K562 (cell line): ENCODE results near the gene FAM174C. TPM values are rescaled to one million over a fixed set of nuclear protein-coding genes. Genes with fewer than 3 reads are reported as not detected.

Experiments used
- ARNT ChIP-seq, 2 experiments: fragments of 450-650 bp; IDR thresholded peaks; 2 replicates each; pipeline ENCODE4 v1.6.1; 2016; ENCODE audit warnings: mild to moderate bottlenecking in 1 of 2
- DLX4 ChIP-seq: fragments of 250-450 bp; sonication (Bioruptor Pico); IDR thresholded peaks from 2 replicates; pipeline ENCODE4 v1.6.1; 2021; ENCODE audit warnings: mild to moderate bottlenecking
- FOXP4 ChIP-seq: sonication (generic); formaldehyde crosslinking; IDR thresholded peaks from 2 replicates; pipeline ENCODE4 v1.8.0; 2022; ENCODE audit warnings: mild to moderate bottlenecking, missing genetic modification reagents, borderline replicate concordance
- HDAC1 ChIP-seq, 2 experiments: fragments of 450-650 bp; IDR thresholded peaks; 2 replicates each; pipeline ENCODE4 v1.6.1; 2016 to 2017; ENCODE audit warnings: inconsistent platforms in 1 of 2, mild to moderate bottlenecking in 1 of 2, moderate library complexity in 1 of 2
- MBD2 ChIP-seq: sonication (generic); IDR thresholded peaks from 2 replicates; pipeline ENCODE4 v1.6.1; 2016; ENCODE audit warnings: low read depth, borderline replicate concordance
- MEF2D ChIP-seq: conservative IDR thresholded peaks from 2 replicates; pipeline ENCODE4 v1.6.1; 2016; ENCODE audit warnings: low read depth, missing genetic modification characterization, missing compliant biosample characterization
- MITF ChIP-seq: IDR thresholded peaks from 2 replicates; pipeline ENCODE4 v1.6.1; 2014; ENCODE audit warnings: antibody characterized with exemption
- NCOA2 ChIP-seq, 2 experiments: fragments of 450-650 bp; IDR thresholded peaks; 2 replicates each; pipeline ENCODE4 v1.6.1; 2018; ENCODE audit warnings: mild to moderate bottlenecking in 2 of 2, moderate library complexity in 1 of 2; ENCODE audit not compliant: partially characterized antibody in 2 of 2
- POLR3G ChIP-seq: IDR thresholded peaks from 2 replicates; pipeline ENCODE4 v1.6.1; 2011; ENCODE audit not compliant: insufficient read length, insufficient replicate concordance; ENCODE audit errors: extremely low read depth
- PRMT5 ChIP-seq: sonication (generic); formaldehyde crosslinking; IDR thresholded peaks from 2 replicates; pipeline ENCODE4 v1.5.0; 2020; ENCODE audit warnings: missing genetic modification reagents
- PRPF4 ChIP-seq: fragments of 200-400 bp; formaldehyde crosslinking; IDR thresholded peaks from one replicate; pipeline ENCODE4 v1.6.1; 2017; ENCODE audit warnings: low read length, low read depth, mild to moderate bottlenecking; ENCODE audit not compliant: insufficient read depth, poor library complexity, severe bottlenecking
- PTTG1 ChIP-seq: fragments of 450-650 bp; IDR thresholded peaks from 2 replicates; pipeline ENCODE4 v1.6.1; 2016; ENCODE audit warnings: low read depth, mild to moderate bottlenecking, missing genetic modification characterization, missing compliant biosample characterization
- RCOR1 ChIP-seq, 2 experiments: IDR thresholded peaks; 2 replicates each; pipeline ENCODE4 v1.6.1; 2012; ENCODE audit warnings: low read depth in 2 of 2, low read length in 2 of 2, borderline replicate concordance in 1 of 2, improper control_type of control experiment in 1 of 2
- SAFB2 ChIP-seq: fragments of 200-400 bp; formaldehyde crosslinking; IDR thresholded peaks from 2 replicates; pipeline ENCODE4 v1.6.1; 2018; ENCODE audit warnings: borderline replicate concordance, low read length, low read depth, moderate library complexity; ENCODE audit not compliant: severe bottlenecking
- SLC30A9 ChIP-seq: fragments of 250-450 bp; sonication (Bioruptor Pico); IDR thresholded peaks from 2 replicates; pipeline ENCODE4 v1.8.0; 2022; ENCODE audit warnings: mild to moderate bottlenecking, moderate library complexity
- SMAD2 ChIP-seq: fragments of 150-350 bp; IDR thresholded peaks from 2 replicates; pipeline ENCODE4 v1.6.1; 2014; ENCODE audit warnings: low read depth, mild to moderate bottlenecking, low read length
- SMARCC2 ChIP-seq: fragments of 450-650 bp; IDR thresholded peaks from 2 replicates; pipeline ENCODE4 v1.6.1; 2017; ENCODE audit warnings: antibody characterized with exemption, moderate library complexity, mild to moderate bottlenecking, low read depth
- SREBF1 ChIP-seq: fragments of 150-350 bp; IDR thresholded peaks from 2 replicates; pipeline ENCODE4 v1.6.1; 2014; ENCODE audit warnings: antibody characterized with exemption, low read depth, low read length, borderline replicate concordance
- STAT5B ChIP-seq: fragments of 250-450 bp; sonication (Bioruptor Pico); IDR thresholded peaks from 2 replicates; pipeline ENCODE4 v1.8.0; 2021; ENCODE audit warnings: mild to moderate bottlenecking, inconsistent platforms
- TAF7 ChIP-seq: fragments of 450-650 bp; IDR thresholded peaks from 2 replicates; pipeline ENCODE4 v1.6.1; 2016; ENCODE audit warnings: missing genetic modification characterization, missing compliant biosample characterization
- ZNF133 ChIP-seq: fragments of 250-450 bp; sonication (Bioruptor Pico); IDR thresholded peaks from 2 replicates; pipeline ENCODE4 v1.4.0; 2020; ENCODE audit warnings: mild to moderate bottlenecking
- ZNF512 ChIP-seq: IDR thresholded peaks from 2 replicates; pipeline ENCODE4 v1.6.1; 2016; ENCODE audit warnings: missing genetic modification characterization, missing compliant biosample characterization
- ZNF707 ChIP-seq: fragments of 250-450 bp; sonication (Bioruptor Pico); conservative IDR thresholded peaks from 2 replicates; pipeline ENCODE4 v1.8.0; 2022; ENCODE audit warnings: inconsistent platforms, mild to moderate bottlenecking, moderate library complexity
- ZNF780A ChIP-seq: fragments of 250-450 bp; sonication (Bioruptor Pico); IDR thresholded peaks from 2 replicates; pipeline ENCODE4 v1.5.0; 2021; ENCODE audit warnings: mild to moderate bottlenecking
- polyA plus RNA-seq, 8 experiments: library from polyadenylated mRNA; depleted of rRNA in 4 of 8; stranded (reverse) in 5 of 8; unstranded in 3 of 8; fragments of >200 nt; fragmentation: Nextera tagmentation in 2 of 8; fragmentation: Illumina TruSeq in 1 of 8; extraction: Ambion mirVana in 2 of 8; extraction: Trizol in 1 of 8; gene quantifications; 2 replicates each; pipeline versions ENCODE4 v1.2.1 to v1.2.3, GENCODE V29; 2011 to 2014; ENCODE audit warnings: inconsistent platforms in 1 of 8, missing spikeins in 1 of 8
- total RNA-seq, 7 experiments: library from RNA; depleted of rRNA in 6 of 7; stranded (reverse); fragments of >200 nt in 6 of 7; fragmentation: Illumina TruSeq in 2 of 7; extraction: Trizol in 2 of 7; gene quantifications; 2 replicates each; pipeline versions ENCODE4 v1.2.1 to v1.2.3, GENCODE V29; 2011 to 2021; ENCODE audit warnings: low replicate concordance in 1 of 7

The FAM174C gene
- total and polyA plus RNA-seq, 9 of the 15 experiments (the other 6 are each of a cell fraction or from before 2014, with no cell fraction given) = 0.66 to 89.6 (median 20.3) TPM

GRCh38 chr19:1275260-1275975 lies at the start of gene FAM174C (continued):
- TF ChIP-seq PRMT5 (no peak), STAT5B (CRISPR knock-in tag) (no peak), HDAC1 (IDR thresholded peaks at IDR 0.05) (no peak), RCOR1 (IDR thresholded peaks at IDR 0.05; ENCODE audit: borderline replicate concordance in 1 of 2, low read depth in 2 of 2, low read length in 2 of 2) (no peak), MBD2 (peak; percentile 10; the same call in 1 of the 2 replicates), SLC30A9 (CRISPR knock-in tag) (no peak), ZNF707 (CRISPR knock-in tag) (no peak), DLX4 (no peak), ZNF780A (CRISPR knock-in tag) (no peak), TAF7 (tag) (no peak), SAFB2 (no peak), ZNF133 (no peak), FOXP4 (CRISPR knock-in tag) (no peak), MEF2D (no peak), SREBF1 (no peak), SMAD2 (no peak), ARNT (IDR thresholded peaks at IDR 0.05) (no peak), SMARCC2 (no peak), ZNF512 (tag) (no peak), POLR3G (no peak), NCOA2 (IDR thresholded peaks at IDR 0.05; ENCODE audit: partially characterized antibody in 2 of 2) (no peak), MITF (no peak), PRPF4 (peak; percentile 83), PTTG1 (tag) (no peak)
